Astrocyte (in vitro differentiated cells and primary cell): ENCODE measurements around the gene EDNRB.

ENCODE experiments used
- EZH2 ChIP-seq: IDR thresholded peaks from 2 replicates; pipeline ENCODE4 v1.6.1; 2012; ENCODE audit warnings: mild to moderate bottlenecking, low read length, inconsistent platforms; ENCODE audit not compliant: insufficient read depth
- TF ChIP-seq, protein P1 (sequence below): IDR thresholded peaks from 2 replicates; pipeline ENCODE4 v1.5.1; 2011; ENCODE audit warnings: low read depth, mild to moderate bottlenecking, inconsistent platforms, low read length, moderate library complexity; ENCODE audit not compliant: insufficient read depth

GRCh38 chr13:77911751-77912150 is 6.9 kb downstream of the EDNRB start:
- TF ChIP-seq, protein P1, sequence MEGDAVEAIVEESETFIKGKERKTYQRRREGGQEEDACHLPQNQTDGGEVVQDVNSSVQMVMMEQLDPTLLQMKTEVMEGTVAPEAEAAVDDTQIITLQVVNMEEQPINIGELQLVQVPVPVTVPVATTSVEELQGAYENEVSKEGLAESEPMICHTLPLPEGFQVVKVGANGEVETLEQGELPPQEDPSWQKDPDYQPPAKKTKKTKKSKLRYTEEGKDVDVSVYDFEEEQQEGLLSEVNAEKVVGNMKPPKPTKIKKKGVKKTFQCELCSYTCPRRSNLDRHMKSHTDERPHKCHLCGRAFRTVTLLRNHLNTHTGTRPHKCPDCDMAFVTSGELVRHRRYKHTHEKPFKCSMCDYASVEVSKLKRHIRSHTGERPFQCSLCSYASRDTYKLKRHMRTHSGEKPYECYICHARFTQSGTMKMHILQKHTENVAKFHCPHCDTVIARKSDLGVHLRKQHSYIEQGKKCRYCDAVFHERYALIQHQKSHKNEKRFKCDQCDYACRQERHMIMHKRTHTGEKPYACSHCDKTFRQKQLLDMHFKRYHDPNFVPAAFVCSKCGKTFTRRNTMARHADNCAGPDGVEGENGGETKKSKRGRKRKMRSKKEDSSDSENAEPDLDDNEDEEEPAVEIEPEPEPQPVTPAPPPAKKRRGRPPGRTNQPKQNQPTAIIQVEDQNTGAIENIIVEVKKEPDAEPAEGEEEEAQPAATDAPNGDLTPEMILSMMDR: no peak
- TF ChIP-seq EZH2: no peak
